Measurements from ENCODE around the gene TMEM184A.

DNA sequence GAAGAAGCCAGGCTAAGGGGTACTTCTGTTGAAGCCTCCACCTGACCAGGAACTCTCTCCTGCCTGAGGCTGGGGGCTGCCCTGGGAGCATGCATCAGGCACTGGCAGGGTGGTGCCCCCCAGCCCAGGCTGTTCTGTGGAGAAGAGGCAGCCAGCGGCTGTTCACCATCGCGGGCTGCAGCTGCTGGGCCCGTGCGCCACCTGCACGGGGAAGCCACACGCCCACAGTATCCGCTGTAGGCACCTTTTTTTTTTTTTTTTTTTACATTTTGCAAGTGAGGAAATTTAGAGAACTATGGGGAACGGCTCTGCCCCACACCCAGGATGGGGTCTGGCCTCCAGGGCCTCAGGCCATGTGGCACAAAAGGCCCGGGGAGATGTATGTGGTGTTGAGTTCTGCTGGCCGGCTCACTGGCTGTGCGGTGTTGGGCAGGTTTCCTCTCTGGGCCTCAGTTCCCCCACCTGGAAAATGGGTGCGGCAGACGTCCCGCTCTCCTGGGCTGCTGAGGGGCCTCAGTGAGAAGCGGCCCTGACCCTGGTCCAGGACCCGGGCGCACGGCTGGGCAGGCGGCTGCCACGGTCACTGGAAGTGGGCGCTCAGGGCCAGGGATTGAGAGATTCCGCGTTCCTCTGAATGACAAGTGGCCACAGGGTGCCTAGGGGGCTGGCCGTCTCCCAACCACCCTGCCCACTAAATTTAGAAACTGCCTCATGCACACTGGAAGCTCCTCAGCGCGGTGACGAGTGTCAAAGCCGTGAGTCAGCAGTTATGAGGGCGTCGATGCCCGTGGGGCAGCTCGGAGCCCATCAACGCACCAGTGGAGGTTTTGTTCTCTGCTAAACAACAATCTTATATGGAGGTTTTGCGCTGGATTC, 43.0 kb downstream of the TMEM184A start:
- TF ChIP-seq, protein P1, sequence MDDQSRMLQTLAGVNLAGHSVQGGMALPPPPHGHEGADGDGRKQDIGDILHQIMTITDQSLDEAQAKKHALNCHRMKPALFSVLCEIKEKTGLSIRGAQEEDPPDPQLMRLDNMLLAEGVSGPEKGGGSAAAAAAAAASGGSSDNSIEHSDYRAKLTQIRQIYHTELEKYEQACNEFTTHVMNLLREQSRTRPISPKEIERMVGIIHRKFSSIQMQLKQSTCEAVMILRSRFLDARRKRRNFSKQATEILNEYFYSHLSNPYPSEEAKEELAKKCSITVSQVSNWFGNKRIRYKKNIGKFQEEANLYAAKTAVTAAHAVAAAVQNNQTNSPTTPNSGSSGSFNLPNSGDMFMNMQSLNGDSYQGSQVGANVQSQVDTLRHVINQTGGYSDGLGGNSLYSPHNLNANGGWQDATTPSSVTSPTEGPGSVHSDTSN (IDR thresholded peaks at IDR 0.05; ENCODE audit: insufficient replicate concordance, low read depth, low read length): no peak
- TF ChIP-seq, protein P2, sequence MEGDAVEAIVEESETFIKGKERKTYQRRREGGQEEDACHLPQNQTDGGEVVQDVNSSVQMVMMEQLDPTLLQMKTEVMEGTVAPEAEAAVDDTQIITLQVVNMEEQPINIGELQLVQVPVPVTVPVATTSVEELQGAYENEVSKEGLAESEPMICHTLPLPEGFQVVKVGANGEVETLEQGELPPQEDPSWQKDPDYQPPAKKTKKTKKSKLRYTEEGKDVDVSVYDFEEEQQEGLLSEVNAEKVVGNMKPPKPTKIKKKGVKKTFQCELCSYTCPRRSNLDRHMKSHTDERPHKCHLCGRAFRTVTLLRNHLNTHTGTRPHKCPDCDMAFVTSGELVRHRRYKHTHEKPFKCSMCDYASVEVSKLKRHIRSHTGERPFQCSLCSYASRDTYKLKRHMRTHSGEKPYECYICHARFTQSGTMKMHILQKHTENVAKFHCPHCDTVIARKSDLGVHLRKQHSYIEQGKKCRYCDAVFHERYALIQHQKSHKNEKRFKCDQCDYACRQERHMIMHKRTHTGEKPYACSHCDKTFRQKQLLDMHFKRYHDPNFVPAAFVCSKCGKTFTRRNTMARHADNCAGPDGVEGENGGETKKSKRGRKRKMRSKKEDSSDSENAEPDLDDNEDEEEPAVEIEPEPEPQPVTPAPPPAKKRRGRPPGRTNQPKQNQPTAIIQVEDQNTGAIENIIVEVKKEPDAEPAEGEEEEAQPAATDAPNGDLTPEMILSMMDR (IDR thresholded peaks at IDR 0.05 in 2 of 3, conservative IDR thresholded peaks at IDR 0.05 in 1 of 3; ENCODE audit: control insufficient read depth in 2 of 3, extremely low read depth in 1 of 3, insufficient read depth in 1 of 3, low read depth in 3 of 3, low read length in 3 of 3): no peak
- TF ChIP-seq, protein P3, sequence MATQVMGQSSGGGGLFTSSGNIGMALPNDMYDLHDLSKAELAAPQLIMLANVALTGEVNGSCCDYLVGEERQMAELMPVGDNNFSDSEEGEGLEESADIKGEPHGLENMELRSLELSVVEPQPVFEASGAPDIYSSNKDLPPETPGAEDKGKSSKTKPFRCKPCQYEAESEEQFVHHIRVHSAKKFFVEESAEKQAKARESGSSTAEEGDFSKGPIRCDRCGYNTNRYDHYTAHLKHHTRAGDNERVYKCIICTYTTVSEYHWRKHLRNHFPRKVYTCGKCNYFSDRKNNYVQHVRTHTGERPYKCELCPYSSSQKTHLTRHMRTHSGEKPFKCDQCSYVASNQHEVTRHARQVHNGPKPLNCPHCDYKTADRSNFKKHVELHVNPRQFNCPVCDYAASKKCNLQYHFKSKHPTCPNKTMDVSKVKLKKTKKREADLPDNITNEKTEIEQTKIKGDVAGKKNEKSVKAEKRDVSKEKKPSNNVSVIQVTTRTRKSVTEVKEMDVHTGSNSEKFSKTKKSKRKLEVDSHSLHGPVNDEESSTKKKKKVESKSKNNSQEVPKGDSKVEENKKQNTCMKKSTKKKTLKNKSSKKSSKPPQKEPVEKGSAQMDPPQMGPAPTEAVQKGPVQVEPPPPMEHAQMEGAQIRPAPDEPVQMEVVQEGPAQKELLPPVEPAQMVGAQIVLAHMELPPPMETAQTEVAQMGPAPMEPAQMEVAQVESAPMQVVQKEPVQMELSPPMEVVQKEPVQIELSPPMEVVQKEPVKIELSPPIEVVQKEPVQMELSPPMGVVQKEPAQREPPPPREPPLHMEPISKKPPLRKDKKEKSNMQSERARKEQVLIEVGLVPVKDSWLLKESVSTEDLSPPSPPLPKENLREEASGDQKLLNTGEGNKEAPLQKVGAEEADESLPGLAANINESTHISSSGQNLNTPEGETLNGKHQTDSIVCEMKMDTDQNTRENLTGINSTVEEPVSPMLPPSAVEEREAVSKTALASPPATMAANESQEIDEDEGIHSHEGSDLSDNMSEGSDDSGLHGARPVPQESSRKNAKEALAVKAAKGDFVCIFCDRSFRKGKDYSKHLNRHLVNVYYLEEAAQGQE (IDR thresholded peaks at IDR 0.05; ENCODE audit: low read depth, low read length): no peak
- TF ChIP-seq CREM (IDR thresholded peaks at IDR 0.05; ENCODE audit: low read depth) (no peak), SREBF1 (IDR thresholded peaks at IDR 0.05; ENCODE audit: low read length) (no peak), GABPA (IDR thresholded peaks at IDR 0.05; ENCODE audit: low read depth) (no peak), POLR2AphosphoS5 (IDR thresholded peaks at IDR 0.05; ENCODE audit: low read length) (no peak)

All from GM12878 (cell line).